OCI-LY7 (cell line): ENCODE data around the gene IGF2. TPM values are rescaled to one million over a fixed set of nuclear protein-coding genes. Genes with fewer than 3 reads are reported as not detected.

Experiments used
- BruUV-seq: library from RNA; stranded (reverse); fragments of 400-500 nt; replicated peaks from 2 replicates; lab custom pipeline; 2021; lab: Mats Ljungman, UMichigan
- CTCF ChIA-PET: fragments of 300-600 bp; sonication (Branson Sonifier 250); formaldehyde crosslinking; loops from one replicate; lab custom pipeline; 2022; ENCODE audit warnings: antibody characterized with exemption; ENCODE audit not compliant: unreplicated experiment; lab: Charles Lee
- POLR2A ChIA-PET: fragments of 300-600 bp; sonication (Branson Sonifier 250); formaldehyde crosslinking; loops from one replicate; lab custom pipeline; 2022; ENCODE audit warnings: antibody characterized with exemption; lab: Charles Lee
- DNase-seq: peaks from one replicate; pipeline ENCODE4 v3.0.0-alpha.2; 2015; ENCODE audit warnings: low spot score
- H2AFZ ChIP-seq: fragments of 200-600 bp; sonication (generic), shearing (Covaris generic); 2 replicates; pipeline ENCODE4 v1.6.1; 2014; ENCODE audit warnings: mild to moderate bottlenecking, antibody characterized with exemption, low read length, moderate library complexity
- H3K27ac ChIP-seq: fragments of 200-600 bp; sonication (generic); 2 replicates; pipeline ENCODE4 v1.5.1; 2014; ENCODE audit warnings: mixed run types, low read depth, mild to moderate bottlenecking, moderate library complexity, low read length, inconsistent platforms; ENCODE audit not compliant: poor library complexity, severe bottlenecking
- H3K36me3 ChIP-seq: fragments of 200-600 bp; sonication (generic); 2 replicates; pipeline ENCODE4 v1.6.1; 2014; ENCODE audit warnings: mild to moderate bottlenecking, antibody characterized with exemption, low read length, moderate library complexity, mixed read lengths; ENCODE audit not compliant: insufficient read depth
- H3K4me1 ChIP-seq: fragments of 200-600 bp; sonication (generic); 2 replicates; pipeline ENCODE4 v1.5.1; 2014; ENCODE audit warnings: mild to moderate bottlenecking, low read length; ENCODE audit not compliant: insufficient read depth, poor library complexity, severe bottlenecking
- H3K4me2 ChIP-seq: fragments of 200-600 bp; sonication (generic); 2 replicates; pipeline ENCODE4 v1.6.1; 2014; ENCODE audit warnings: mild to moderate bottlenecking, low read length
- H3K4me3 ChIP-seq: fragments of 200-600 bp; sonication (generic); 2 replicates; pipeline ENCODE4 v1.5.1; 2014; ENCODE audit warnings: mild to moderate bottlenecking, low read depth, low read length; ENCODE audit not compliant: poor library complexity, severe bottlenecking
- H3K79me2 ChIP-seq: fragments of 200-600 bp; sonication (generic); 2 replicates; pipeline ENCODE4 v1.6.1; 2016; ENCODE audit warnings: low read depth, mild to moderate bottlenecking, low read length, moderate library complexity, mixed read lengths; ENCODE audit not compliant: insufficient read depth
- H3K9me2 ChIP-seq: fragments of 200-600 bp; sonication (generic); 2 replicates; pipeline ENCODE4 v1.6.1; 2016; ENCODE audit warnings: mild to moderate bottlenecking, low read length, mixed read lengths; ENCODE audit not compliant: insufficient read depth
- H3K9me3 ChIP-seq: fragments of 200-600 bp; sonication (generic); 2 replicates; pipeline ENCODE4 v1.6.1; 2014; ENCODE audit warnings: mild to moderate bottlenecking, mixed run types, low read length, mixed read lengths
- H4K20me1 ChIP-seq: fragments of 200-600 bp; sonication (generic); 2 replicates; pipeline ENCODE4 v1.6.1; 2014; ENCODE audit warnings: mild to moderate bottlenecking, antibody characterized with exemption, low read length, moderate library complexity, mixed read lengths; ENCODE audit not compliant: insufficient read depth
- CTCF ChIP-seq: fragments of 200-600 bp; sonication (generic); conservative IDR thresholded peaks from 2 replicates; pipeline ENCODE4 v1.5.1; 2014; ENCODE audit warnings: mild to moderate bottlenecking, antibody characterized with exemption, low read length, moderate library complexity, mixed read lengths
- EZH2phosphoT487 ChIP-seq: fragments of 200-600 bp; sonication (generic); IDR thresholded peaks from 2 replicates; pipeline ENCODE4 v1.6.1; 2018; ENCODE audit warnings: low read depth, borderline replicate concordance, mild to moderate bottlenecking, mixed run types, antibody characterized with exemption, low read length, moderate library complexity, mixed read lengths
- intact Hi-C: fragments of 100-400 bp; cut with micrococcal nuclease; formaldehyde crosslinking; loops from one replicate; pipeline ENCODE4 v1.10.0; 2022; ENCODE audit not compliant: unreplicated experiment
- total RNA-seq, 2 experiments: library from RNA; depleted of rRNA in 1 of 2; stranded (reverse); fragments of >200 nt in 1 of 2; shearing (Covaris generic) in 1 of 2; gene quantifications; 2 replicates each; pipeline ENCODE4 v1.2.3, GENCODE V29; 2014 to 2022

Gene IGF2
- total RNA-seq, 2 experiments from 2014 or later: not detected

- Histone ChIP-seq H3K9me2 (no peaks in the 10 kb centered on the region), H3K36me3 (no peaks in the 10 kb centered on the region), H3K4me2 (no peak overlapping the region), H2AFZ (no peak overlapping the region), H3K27ac (no peak overlapping the region), H3K9me3 (no peaks in the 10 kb centered on the region), H4K20me1 (no peaks in the 10 kb centered on the region), H3K4me3 (no peak overlapping the region), H3K79me2 (no peaks in the 10 kb centered on the region), H3K4me1 (no peaks in the 10 kb centered on the region)
- DNase-seq: no peak
- intact Hi-C loops: no loop called here
- no TSS peak for BruUV-seq
- CTCF ChIA-PET: no interaction called here
- POLR2A ChIA-PET: no interaction called here
- TF ChIP-seq EZH2phosphoT487 (no peak), CTCF (no peak)
Measured at GRCh38 chr11:2140411-2141400, 1.5 kb upstream of the IGF2 start.

- no peak overlapping the region for H3K4me3 ChIP-seq
- intact Hi-C loops: no loop called here
- no peak for DNase-seq
- no peak overlapping the region for H2AFZ ChIP-seq
- no peaks in the 10 kb centered on the region for H4K20me1 ChIP-seq
- no peak overlapping the region for H3K4me2 ChIP-seq
- H3K4me1 ChIP-seq: no peaks in the 10 kb centered on the region
- H3K36me3 ChIP-seq: no peaks in the 10 kb centered on the region
- H3K9me3 ChIP-seq: no peaks in the 10 kb centered on the region
- no peak overlapping the region for H3K27ac ChIP-seq
- no TSS peak for BruUV-seq
- TF ChIP-seq CTCF (no peak), EZH2phosphoT487 (no peak)
- no peaks in the 10 kb centered on the region for H3K79me2 ChIP-seq
- ChIA-PET POLR2A (no interaction called here), CTCF (no interaction called here)
- H3K9me2 ChIP-seq: no peaks in the 10 kb centered on the region
Measured at GRCh38 chr11:2139621-2140337, 590 bp upstream of the IGF2 start.
